Gastroesophageal sphincter (tissue), 3 donors: ENCODE data around the gene TMEM198.
A peak's percentile ranks its signal among the peaks of the same experiment; 100 is the strongest.

Experiments used
- POLR2A ChIP-seq, 2 donors: fragments of 450-650 bp; IDR thresholded peaks; one replicate each; pipeline ENCODE4 v1.6.1; 2017; ENCODE audit warnings: antibody characterized with exemption in 2 of 2, mild to moderate bottlenecking in 2 of 2, moderate library complexity in 1 of 2
- POLR2AphosphoS5 ChIP-seq: sonication (generic); formaldehyde crosslinking; IDR thresholded peaks from one replicate; pipeline ENCODE4 v1.6.1; 2017; ENCODE audit warnings: antibody characterized with exemption
- TF ChIP-seq, protein P1 (sequence below), 4 experiments: fragments of 200-600 bp in 2 of 4; fragments of 450-650 bp in 2 of 4; sonication (generic) in 1 of 4; IDR thresholded peaks; one replicate each; pipeline ENCODE4 v1.5.1; 2017 to 2019; ENCODE audit warnings: antibody characterized with exemption in 4 of 4, mild to moderate bottlenecking in 2 of 4, moderate library complexity in 2 of 4

DNA sequence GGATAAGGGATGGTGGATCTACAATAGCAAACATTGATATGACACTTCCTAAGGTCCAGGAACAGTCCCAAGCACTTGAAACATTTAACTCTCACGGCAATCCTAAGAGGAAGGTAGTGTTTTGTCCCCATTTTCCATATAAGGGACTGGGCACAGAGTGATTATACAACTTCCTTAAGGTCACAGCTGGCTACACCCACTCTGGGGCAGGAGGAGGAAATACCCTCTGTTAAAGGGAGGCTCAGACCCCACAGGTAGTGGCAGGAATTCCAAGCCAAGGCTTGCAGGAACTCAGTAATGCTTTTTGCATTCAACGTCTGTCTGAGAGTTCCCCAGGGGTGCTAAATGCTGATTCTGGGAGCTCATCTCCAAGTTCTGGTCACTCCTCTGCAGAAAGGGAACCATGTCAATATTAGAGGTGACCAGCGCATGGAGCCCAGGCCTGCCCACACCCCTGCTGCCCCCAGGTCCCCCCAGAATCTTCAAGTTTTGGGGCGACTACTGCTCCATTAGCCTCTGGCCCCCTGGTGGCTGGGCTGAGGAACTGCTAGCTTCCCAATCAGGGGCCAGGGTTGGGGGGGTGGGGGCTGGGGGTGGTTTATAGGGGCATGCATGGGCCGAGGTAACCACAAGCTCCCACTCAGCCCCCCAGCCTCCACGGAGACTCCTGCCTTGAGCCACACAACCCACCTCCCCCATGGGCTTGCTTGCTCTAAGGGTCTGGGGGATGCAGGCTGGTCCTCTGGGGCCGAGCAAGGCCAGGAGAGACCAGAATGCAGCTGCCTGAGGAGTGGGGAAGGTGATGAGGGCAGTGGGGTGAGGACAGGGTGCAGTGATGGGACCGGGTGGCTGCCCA is 16.4 kb downstream of the TMEM198 start:
- TF ChIP-seq, protein P1, sequence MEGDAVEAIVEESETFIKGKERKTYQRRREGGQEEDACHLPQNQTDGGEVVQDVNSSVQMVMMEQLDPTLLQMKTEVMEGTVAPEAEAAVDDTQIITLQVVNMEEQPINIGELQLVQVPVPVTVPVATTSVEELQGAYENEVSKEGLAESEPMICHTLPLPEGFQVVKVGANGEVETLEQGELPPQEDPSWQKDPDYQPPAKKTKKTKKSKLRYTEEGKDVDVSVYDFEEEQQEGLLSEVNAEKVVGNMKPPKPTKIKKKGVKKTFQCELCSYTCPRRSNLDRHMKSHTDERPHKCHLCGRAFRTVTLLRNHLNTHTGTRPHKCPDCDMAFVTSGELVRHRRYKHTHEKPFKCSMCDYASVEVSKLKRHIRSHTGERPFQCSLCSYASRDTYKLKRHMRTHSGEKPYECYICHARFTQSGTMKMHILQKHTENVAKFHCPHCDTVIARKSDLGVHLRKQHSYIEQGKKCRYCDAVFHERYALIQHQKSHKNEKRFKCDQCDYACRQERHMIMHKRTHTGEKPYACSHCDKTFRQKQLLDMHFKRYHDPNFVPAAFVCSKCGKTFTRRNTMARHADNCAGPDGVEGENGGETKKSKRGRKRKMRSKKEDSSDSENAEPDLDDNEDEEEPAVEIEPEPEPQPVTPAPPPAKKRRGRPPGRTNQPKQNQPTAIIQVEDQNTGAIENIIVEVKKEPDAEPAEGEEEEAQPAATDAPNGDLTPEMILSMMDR (IDR thresholded peaks at IDR 0.05), result peak in 3 of 4 experiments; percentile 32 to 83 (median 42)
- TF ChIP-seq POLR2A (IDR thresholded peaks at IDR 0.05) (no peak), POLR2AphosphoS5 (no peak)
